ENCODE measurements around the gene SH3RF3. TPM values are rescaled to one million over a fixed set of nuclear protein-coding genes. Genes with fewer than 3 reads are reported as not detected.
A peak's percentile ranks its signal among the peaks of the same experiment; 100 is the strongest.

SH3RF3 gene
- total RNA-seq, 1 donor from 2014 or later, result 59.5 TPM

DNA sequence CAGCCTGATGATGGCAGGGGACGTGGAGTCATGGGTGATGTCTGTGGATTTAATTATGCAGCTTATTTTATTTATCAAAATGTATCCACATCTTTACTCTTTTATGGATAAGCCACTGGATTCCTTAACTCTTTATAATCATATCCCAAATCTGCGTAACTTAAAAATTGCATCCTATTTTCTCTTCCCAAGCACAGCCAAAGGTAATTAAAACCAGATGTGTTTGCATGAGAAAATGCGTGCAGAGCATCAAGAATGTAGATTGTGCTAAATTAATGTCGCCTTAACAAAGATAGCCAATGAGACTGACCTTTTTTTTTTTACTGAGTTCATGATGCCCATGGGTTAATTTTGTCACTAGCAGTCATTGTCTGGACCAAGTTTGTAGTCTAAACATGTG is 10.0 kb downstream of the SH3RF3 start:
- Mint-ChIP-seq H3K36me3 (ENCODE audit: low read depth) (peaks cover 3% of the 10 kb centered on the region), H3K4me1 (ENCODE audit: low read depth) (peaks cover 86% of the 10 kb centered on the region), H3K9me3 (ENCODE audit: low read depth) (no peaks in the 10 kb centered on the region), H3K27ac (ENCODE audit: unreplicated experiment) (no peak overlapping the region), H3K4me3 (ENCODE audit: unreplicated experiment) (no peak overlapping the region), H3K27me3 (ENCODE audit: low read depth) (no peaks in the 10 kb centered on the region)
- TF ChIP-seq CTCF (IDR thresholded peaks at IDR 0.05), result no peak
- DNase-seq (ENCODE audit: low spot score), result no peak

GRCh38 chr2:109139865-109140396 is 10.9 kb downstream of the SH3RF3 start:
- Mint-ChIP-seq H3K4me1 (ENCODE audit: low read depth) (peaks cover 84% of the 10 kb centered on the region), H3K9me3 (ENCODE audit: low read depth) (no peaks in the 10 kb centered on the region), H3K27ac (ENCODE audit: unreplicated experiment) (no peak overlapping the region), H3K36me3 (ENCODE audit: low read depth) (peaks cover 3% of the 10 kb centered on the region), H3K4me3 (ENCODE audit: unreplicated experiment) (no peak overlapping the region), H3K27me3 (ENCODE audit: low read depth) (no peaks in the 10 kb centered on the region)
- TF ChIP-seq CTCF (IDR thresholded peaks at IDR 0.05), result no peak
- no peak for DNase-seq (ENCODE audit: low spot score)

GRCh38 chr2:109141006-109141600 is 12.1 kb downstream of the SH3RF3 start:
- Mint-ChIP-seq H3K36me3 (ENCODE audit: low read depth) (peaks cover 3% of the 10 kb centered on the region), H3K27ac (ENCODE audit: unreplicated experiment) (no peak overlapping the region), H3K4me3 (ENCODE audit: unreplicated experiment) (no peak overlapping the region), H3K9me3 (ENCODE audit: low read depth) (no peaks in the 10 kb centered on the region), H3K27me3 (ENCODE audit: low read depth) (no peaks in the 10 kb centered on the region), H3K4me1 (ENCODE audit: low read depth) (peaks cover 82% of the 10 kb centered on the region)
- TF ChIP-seq CTCF (IDR thresholded peaks at IDR 0.05), result no peak
- DNase-seq (ENCODE audit: low spot score), result no peak

- Mint-ChIP-seq H3K27ac (ENCODE audit: unreplicated experiment) (no peak overlapping the region), H3K27me3 (ENCODE audit: low read depth) (no peaks in the 10 kb centered on the region), H3K4me1 (ENCODE audit: low read depth) (peaks cover 79% of the 10 kb centered on the region), H3K9me3 (ENCODE audit: low read depth) (no peaks in the 10 kb centered on the region), H3K36me3 (ENCODE audit: low read depth) (peaks cover 3% of the 10 kb centered on the region), H3K4me3 (ENCODE audit: unreplicated experiment) (no peak overlapping the region)
- TF ChIP-seq CTCF (IDR thresholded peaks at IDR 0.05), result no peak
- no peak for DNase-seq (ENCODE audit: low spot score)
Observed at GRCh38 chr2:109141727-109142283, 12.8 kb downstream of the SH3RF3 start.

DNA sequence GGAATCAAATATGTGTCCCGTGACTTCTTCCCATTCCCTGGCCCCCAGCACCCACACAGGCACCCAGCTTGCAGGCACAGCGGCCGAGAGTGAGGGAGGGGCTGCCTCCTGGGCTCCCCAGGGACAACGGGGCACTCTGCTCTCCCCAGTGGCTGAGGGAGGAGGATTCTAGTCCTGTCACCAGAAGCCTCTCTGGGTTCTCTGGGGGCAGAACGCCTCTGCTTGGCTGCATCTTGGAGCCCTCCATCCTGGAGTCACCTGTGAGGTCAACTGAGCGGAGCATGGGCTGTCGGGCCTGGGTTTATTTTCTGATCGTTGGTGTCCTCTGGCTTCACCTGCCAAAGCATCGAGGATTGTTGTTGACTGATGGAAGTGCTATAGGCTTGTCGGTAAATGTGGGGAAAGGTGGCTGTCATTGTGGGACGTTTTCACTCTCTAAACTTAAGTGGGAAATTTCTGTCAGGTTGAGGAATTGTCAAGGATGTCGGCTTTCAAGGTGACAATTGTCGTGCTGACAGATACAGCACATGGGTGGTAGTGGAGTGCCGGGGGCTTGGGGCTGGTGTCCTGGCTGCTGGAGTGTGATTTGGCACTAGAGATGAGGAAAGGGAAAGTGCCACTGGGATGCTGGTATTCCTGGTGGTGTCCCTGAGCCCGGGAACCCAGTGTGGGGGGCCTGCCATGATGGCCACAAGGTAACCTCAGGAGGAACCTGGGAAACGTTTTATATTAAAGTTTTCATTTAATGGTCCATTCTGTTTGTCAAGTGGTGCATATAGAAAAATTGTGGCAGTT is 13.6 kb downstream of the SH3RF3 start:
- H3K27ac Mint-ChIP-seq (ENCODE audit: unreplicated experiment), result peak overlapping the region; percentile 87
- no peak overlapping the region for H3K4me3 Mint-ChIP-seq (ENCODE audit: unreplicated experiment)
- peaks cover 79% of the 10 kb centered on the region for H3K4me1 Mint-ChIP-seq (ENCODE audit: low read depth)
- DNase-seq (ENCODE audit: low spot score), result no peak
- no peaks in the 10 kb centered on the region for H3K27me3 Mint-ChIP-seq (ENCODE audit: low read depth)
- TF ChIP-seq CTCF (IDR thresholded peaks at IDR 0.05), result no peak
- H3K9me3 Mint-ChIP-seq (ENCODE audit: low read depth), result no peaks in the 10 kb centered on the region
- peaks cover 3% of the 10 kb centered on the region for H3K36me3 Mint-ChIP-seq (ENCODE audit: low read depth)

All from chondrocyte (in vitro differentiated cells).